ENCODE data around the gene PSME2. TPM values are rescaled to one million over a fixed set of nuclear protein-coding genes. Genes with fewer than 3 reads are reported as not detected.

PSME2 gene
- total and polyA plus RNA-seq, 9 of the 15 experiments (the other 6 are each of a cell fraction or from before 2014, with no cell fraction given): 111 to 579 (median 159) TPM

GRCh38 chr14:24181371-24182077 is 35.1 kb upstream of the PSME2 start:
- intact Hi-C loops (cut with micrococcal nuclease): no loop called here
- DNase-seq (ENCODE audit: extremely low read depth in 1 of 4, low spot score in 3 of 4) (no peak), ATAC-seq (no peak), FAIRE-seq (no peak)
- Histone ChIP-seq H3K79me2 (ENCODE audit: control insufficient read depth, insufficient read depth, low read length) (no peaks in the 10 kb centered on the region), H3K9ac (ENCODE audit: insufficient read depth in 1 of 2, low read depth in 2 of 2, low read length in 2 of 2) (peak overlapping the region in 1 of 2 experiments; percentile 45; a peak in 1 of 4 replicates), H3K27me3 (ENCODE audit: control insufficient read depth in 2 of 2, insufficient read depth in 2 of 2, low read length in 2 of 2) (no peaks in the 10 kb centered on the region), H2AFZ (ENCODE audit: low read depth, low read length) (no peak overlapping the region), H3K9me1 (ENCODE audit: control insufficient read depth, insufficient read depth, low read length) (no peaks in the 10 kb centered on the region), H3K27ac (ENCODE audit: extremely low read depth, low read depth, low read length) (no peak overlapping the region), H3K4me3 (no peak overlapping the region), H3K4me2 (ENCODE audit: insufficient read depth, low read length) (no peak overlapping the region), H3K36me3 (ENCODE audit: control insufficient read depth, insufficient read depth, low read length) (peaks cover 78% of the 10 kb centered on the region; the same call in 2 of the 3 replicates), H4K20me1 (replicated peaks; ENCODE audit: control insufficient read depth, insufficient read depth, low read length) (no peaks in the 10 kb centered on the region), H3K4me1 (replicated peaks in 1 of 2; ENCODE audit: control insufficient read depth in 2 of 2, insufficient read depth in 2 of 2, low read length in 2 of 2) (no peaks in the 10 kb centered on the region; a peak in 1 of 5 replicates), H3K9me3 (replicated peaks; ENCODE audit: control insufficient read depth, insufficient read depth, low read depth, low read length) (no peaks in the 10 kb centered on the region)
- ChIA-PET POLR2A (no interaction called here), CTCF (ENCODE audit: low intra/inter-chr PET ratio) (no interaction called here)
- 86% methylated on average over 11 of the region's 19 CpGs for WGBS (ENCODE audit: insufficient coverage, low coverage, missing lambda C conversion rate)
- in situ Hi-C loops (cut with MboI): no loop called here
- BruUV-seq (replicated peaks): no TSS peak
- TF ChIP-seq POLR2G (IDR thresholded peaks at IDR 0.05; ENCODE audit: low read depth, low read length): peak; percentile 50; the same call in 1 of the 2 replicates
- peak; percentile 65 for TF ChIP-seq RBFOX2 (IDR thresholded peaks at IDR 0.05; ENCODE audit: low read depth, low read length)
- TF ChIP-seq SP2 (IDR thresholded peaks at IDR 0.05; ENCODE audit: extremely low read depth, low read depth, low read length, poor library complexity, severe bottlenecking): no peak

All from K562 (cell line).